ENCODE measurements around the gene PTTG1IP. TPM values are rescaled to one million over a fixed set of nuclear protein-coding genes. Genes with fewer than 3 reads are reported as not detected.
A peak's percentile ranks its signal among the peaks of the same experiment; 100 is the strongest.

PTTG1IP gene
- total RNA-seq, 1 donor from 2014 or later: 107 TPM

- Histone ChIP-seq H3K4me3 (ENCODE audit: low read depth, low read length) (peak overlapping the region; percentile 72), H3K27me3 (ENCODE audit: control insufficient read depth, insufficient read depth, low read length) (no peaks in the 10 kb centered on the region), H3K36me3 (ENCODE audit: control insufficient read depth, insufficient read depth, low read length) (peaks cover 2% of the 10 kb centered on the region)
- DNase-seq (ENCODE audit: low read depth): peak; percentile 25
- FAIRE-seq: no peak
- peak; percentile 12 for TF ChIP-seq CTCF (IDR thresholded peaks at IDR 0.05; ENCODE audit: insufficient read depth, low read length, severe bottlenecking)
Measured at GRCh38 chr21:44872323-44872648, 1.2 kb downstream of the PTTG1IP start.

- peak; percentile 88 for DNase-seq (ENCODE audit: low read depth)
- FAIRE-seq: no peak
Measured at GRCh38 chr21:44871576-44872269, 1.8 kb downstream of the PTTG1IP start.

GRCh38 chr21:44870748-44871495, 2.6 kb downstream of the PTTG1IP start:
- no peak overlapping the region for H3K4me3 ChIP-seq (ENCODE audit: low read depth, low read length)
- H3K27me3 ChIP-seq (ENCODE audit: control insufficient read depth, insufficient read depth, low read length): no peaks in the 10 kb centered on the region
- DNase-seq (ENCODE audit: low read depth): peak; percentile 39
- peaks cover 2% of the 10 kb centered on the region for H3K36me3 ChIP-seq (ENCODE audit: control insufficient read depth, insufficient read depth, low read length)
- FAIRE-seq: no peak
- TF ChIP-seq CTCF (IDR thresholded peaks at IDR 0.05; ENCODE audit: insufficient read depth, low read length, severe bottlenecking): no peak

More at GRCh38 chr21:44871576-44872269, 1.8 kb downstream of the PTTG1IP start:
- Histone ChIP-seq H3K4me3 (ENCODE audit: low read depth, low read length) (peak overlapping the region; percentile 72), H3K36me3 (ENCODE audit: control insufficient read depth, insufficient read depth, low read length) (peaks cover 2% of the 10 kb centered on the region), H3K27me3 (ENCODE audit: control insufficient read depth, insufficient read depth, low read length) (no peaks in the 10 kb centered on the region)
- no peak for TF ChIP-seq CTCF (IDR thresholded peaks at IDR 0.05; ENCODE audit: insufficient read depth, low read length, severe bottlenecking)

- no peak for TF ChIP-seq CTCF (IDR thresholded peaks at IDR 0.05; ENCODE audit: insufficient read depth, low read length, severe bottlenecking)
- H3K36me3 ChIP-seq (ENCODE audit: control insufficient read depth, insufficient read depth, low read length): peaks cover 3% of the 10 kb centered on the region
- no peaks in the 10 kb centered on the region for H3K27me3 ChIP-seq (ENCODE audit: control insufficient read depth, insufficient read depth, low read length)
- FAIRE-seq (no peak), DNase-seq (ENCODE audit: low read depth) (peak; percentile 79)
- H3K4me3 ChIP-seq (ENCODE audit: low read depth, low read length): no peak overlapping the region
Measured at GRCh38 chr21:44869781-44870747, 3.4 kb downstream of the PTTG1IP start.

GRCh38 chr21:44868707-44869106, 4.8 kb downstream of the PTTG1IP start:
- H3K4me3 ChIP-seq (ENCODE audit: low read depth, low read length): no peak overlapping the region
- peaks cover 11% of the 10 kb centered on the region for H3K36me3 ChIP-seq (ENCODE audit: control insufficient read depth, insufficient read depth, low read length)
- FAIRE-seq (no peak), DNase-seq (ENCODE audit: low read depth) (no peak)
- no peak for TF ChIP-seq CTCF (IDR thresholded peaks at IDR 0.05; ENCODE audit: insufficient read depth, low read length, severe bottlenecking)
- no peaks in the 10 kb centered on the region for H3K27me3 ChIP-seq (ENCODE audit: control insufficient read depth, insufficient read depth, low read length)
